GM12891 (cell line): ENCODE data around the gene FOXI2.

Experiments used
- POLR2A ChIP-seq: IDR thresholded peaks from 2 replicates; pipeline ENCODE4 v1.6.1; 2011; ENCODE audit warnings: low read depth, low read length, control low read depth
- POLR2AphosphoS5 ChIP-seq: IDR thresholded peaks from 2 replicates; pipeline ENCODE4 v1.6.1; 2011; ENCODE audit warnings: low read depth, low read length, control low read depth

DNA sequence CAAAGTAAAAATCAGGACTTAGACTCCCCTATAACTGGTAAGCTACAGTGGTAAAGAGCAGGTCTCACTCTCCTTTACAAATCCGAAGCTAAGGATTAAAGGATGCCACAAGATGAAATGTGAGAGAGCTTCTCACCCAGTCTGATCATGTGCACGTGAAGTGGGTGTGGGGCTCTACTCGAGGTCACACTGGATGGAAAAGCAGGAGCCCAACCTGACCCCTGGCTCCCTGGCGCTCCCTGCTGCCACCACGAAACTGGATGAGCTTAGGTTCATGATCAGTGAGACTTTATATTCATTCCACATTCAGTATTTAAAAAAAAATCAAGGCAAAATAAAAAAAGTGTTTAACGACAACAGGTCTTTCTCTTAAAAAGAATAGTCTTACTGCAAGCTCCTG, 21.7 kb upstream of the FOXI2 start:
- TF ChIP-seq POLR2AphosphoS5, result no peak
- no peak for TF ChIP-seq POLR2A
